ENCODE measurements around the gene DDX47. TPM values are rescaled to one million over a fixed set of nuclear protein-coding genes. Genes with fewer than 3 reads are reported as not detected.
"Not testable (repeated sequence)": the region's sequence is repeated elsewhere in the genome, so short reads cannot be mapped to it uniquely, and the experiment has no call there.

The DDX47 gene
- total RNA-seq, 2 experiments from 2014 or later: 56.8 to 57.8 TPM

DNA sequence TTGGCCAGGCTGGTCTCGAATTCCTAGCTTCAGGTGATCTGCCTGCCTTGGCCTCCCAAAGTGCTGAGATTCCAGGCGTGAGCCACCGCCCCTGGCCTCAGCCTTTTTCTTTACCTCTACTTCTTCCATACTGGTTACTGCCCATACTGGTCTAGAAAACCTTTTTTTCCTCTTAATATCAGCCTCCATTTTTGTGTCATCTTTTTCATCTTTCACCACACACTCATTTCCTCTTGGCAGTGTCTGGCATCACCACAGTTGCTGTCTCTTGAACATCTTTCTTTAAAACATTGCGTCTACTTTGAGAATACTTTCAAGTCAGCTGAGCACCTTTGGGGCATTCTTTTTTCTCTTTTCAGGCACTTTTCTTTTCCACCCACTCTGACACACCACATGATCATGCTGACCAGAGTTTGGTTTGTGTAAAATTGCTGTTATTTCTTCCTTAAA, 32.7 kb downstream of the DDX47 start:
- peaks cover 14% of the 10 kb centered on the region for H3K36me3 Mint-ChIP-seq (ENCODE audit: low read depth)
- H3K27ac Mint-ChIP-seq: peak overlapping the region; percentile 11
- H3K9me3 Mint-ChIP-seq (ENCODE audit: insufficient read depth): no peaks in the 10 kb centered on the region
- ATAC-seq (no peak), DNase-seq (no peak)
- no peak overlapping the region for H3K4me3 Mint-ChIP-seq
- no peaks in the 10 kb centered on the region for H3K27me3 Mint-ChIP-seq (ENCODE audit: low read depth)
- peaks cover 18% of the 10 kb centered on the region for H3K4me1 Mint-ChIP-seq (ENCODE audit: low read depth)
- CTCF ChIA-PET: interaction anchor here (0.7 to 2.6 kb wide), 2 partner anchors 8 to 9 kb away, joined by 3 to 8 read pairs; no protein-coding TSS in a partner anchor
- POLR2A ChIA-PET: interaction anchor here (1.0 kb wide), 1 partner anchor 120 kb away, joined by 3 read pairs; no protein-coding TSS in a partner anchor

DNA sequence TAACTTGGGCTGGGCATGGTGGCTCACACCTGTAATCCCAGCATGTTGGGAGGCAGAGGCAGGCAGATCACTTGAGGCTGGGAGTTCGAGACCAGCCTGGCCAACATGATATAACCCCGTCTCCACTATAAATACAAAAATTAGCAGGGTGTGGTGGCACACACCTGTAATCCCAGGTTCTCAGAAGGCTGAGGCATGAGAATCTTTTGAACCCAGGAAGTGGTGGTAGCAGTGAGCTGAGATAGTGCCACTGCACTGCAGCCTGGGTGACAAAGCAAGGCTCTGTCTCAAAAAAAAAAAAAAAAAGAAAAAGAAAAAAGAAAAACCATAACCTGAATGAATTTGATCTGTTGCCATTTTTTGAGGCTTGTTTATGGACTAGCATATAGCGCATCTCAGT, 33.6 kb downstream of the DDX47 start:
- peak overlapping the region; percentile 18 for H3K27ac Mint-ChIP-seq
- DNase-seq: peak; percentile 48
- not testable (repeated sequence) for ATAC-seq

DNA sequence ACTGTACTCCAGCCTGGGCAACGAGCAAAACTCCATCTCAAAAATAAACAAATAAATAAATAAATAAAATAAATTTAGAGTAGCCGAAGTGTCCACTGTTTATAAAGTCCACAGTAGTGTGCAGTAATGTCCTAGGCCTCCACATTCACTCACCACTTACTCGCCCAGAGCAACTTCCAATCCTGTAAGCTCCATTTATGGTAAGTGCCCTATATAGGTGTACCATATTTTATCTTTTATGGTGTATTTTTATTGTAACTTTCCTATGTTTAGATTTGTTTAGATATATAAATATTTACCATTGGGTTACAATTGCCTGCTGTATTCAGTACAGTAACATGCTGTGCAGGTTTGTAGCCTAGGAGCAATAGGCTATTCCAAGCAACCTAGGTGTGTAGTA, 40.3 kb downstream of the DDX47 start:
- DNase-seq: no peak
- Mint-ChIP-seq H3K4me1 (ENCODE audit: low read depth) (no peaks in the 10 kb centered on the region), H3K4me3 (no peak overlapping the region), H3K27me3 (ENCODE audit: low read depth) (no peaks in the 10 kb centered on the region), H3K36me3 (ENCODE audit: low read depth) (peaks cover 11% of the 10 kb centered on the region), H3K9me3 (ENCODE audit: insufficient read depth) (peaks cover 10% of the 10 kb centered on the region), H3K27ac (no peak overlapping the region)
- ChIA-PET CTCF (interaction anchor here (1.6 to 2.3 kb wide), 2 partner anchors 17 to 65 kb away, joined by 5 to 8 read pairs; no protein-coding TSS in a partner anchor), POLR2A (no interaction called here)
- no peak for ATAC-seq

More for the DNA sequence above, 33.6 kb downstream of the DDX47 start:
- Mint-ChIP-seq H3K4me1 (ENCODE audit: low read depth) (peaks cover 18% of the 10 kb centered on the region), H3K36me3 (ENCODE audit: low read depth) (peaks cover 18% of the 10 kb centered on the region)
- CTCF ChIA-PET: interaction anchor here (1.4 to 2.6 kb wide), 2 partner anchors 10 to 16 kb away, joined by 5 to 8 read pairs; no protein-coding TSS in a partner anchor
- POLR2A ChIA-PET: interaction anchor here (1.0 kb wide), 1 partner anchor 121 kb away, joined by 3 read pairs; no protein-coding TSS in a partner anchor
- not testable (repeated sequence) for H3K4me3 Mint-ChIP-seq; H3K9me3 Mint-ChIP-seq (ENCODE audit: insufficient read depth); H3K27me3 Mint-ChIP-seq (ENCODE audit: low read depth)

DNA sequence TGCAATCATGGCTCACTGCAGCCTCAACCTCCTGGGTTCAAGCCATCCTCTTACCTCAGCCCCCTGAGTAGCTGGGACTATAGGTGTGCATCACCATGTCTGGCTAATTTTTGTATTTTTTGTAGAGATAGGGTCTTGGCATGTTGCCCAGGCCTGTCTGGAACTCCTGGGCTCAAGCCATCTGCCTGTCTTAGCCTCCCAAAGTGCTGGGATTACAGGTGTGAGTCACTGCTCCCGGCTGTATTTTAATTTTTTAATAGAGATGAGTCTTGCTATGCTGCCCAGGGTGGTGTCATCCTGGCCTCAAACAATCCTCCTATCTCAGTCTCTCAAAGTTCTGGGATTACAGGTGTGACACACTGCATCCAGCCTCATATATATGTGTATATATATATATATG, 46.5 kb downstream of the DDX47 start:
- no peaks in the 10 kb centered on the region for H3K4me1 Mint-ChIP-seq (ENCODE audit: low read depth)
- POLR2A ChIA-PET: no interaction called here
- CTCF ChIA-PET: no interaction called here

DNA sequence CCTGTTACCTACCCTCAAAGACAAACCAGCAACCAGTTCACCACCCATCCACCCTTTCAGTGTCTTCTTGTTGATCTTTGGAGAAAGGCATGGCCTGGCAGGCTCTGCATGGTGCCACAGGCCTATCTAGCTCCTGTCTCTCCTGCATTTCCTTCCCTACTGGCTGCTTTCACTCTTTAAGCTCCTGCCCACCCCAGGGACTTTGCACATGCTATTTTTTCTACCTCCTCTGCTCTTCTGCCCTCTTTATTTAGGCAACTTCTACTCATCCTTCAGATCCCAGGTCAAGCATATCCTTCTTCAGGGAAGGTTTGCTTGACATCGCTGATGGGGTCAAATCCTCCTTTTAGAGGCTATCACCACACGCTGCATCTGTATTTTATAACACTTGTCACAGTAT, 51.1 kb downstream of the DDX47 start:
- ChIA-PET POLR2A (no interaction called here), CTCF (no interaction called here)
- H3K36me3 Mint-ChIP-seq (ENCODE audit: low read depth): peaks cover 1% of the 10 kb centered on the region
- H3K4me1 Mint-ChIP-seq (ENCODE audit: low read depth): no peaks in the 10 kb centered on the region
- ATAC-seq (no peak), DNase-seq (no peak)
- H3K27ac Mint-ChIP-seq: no peak overlapping the region
- no peaks in the 10 kb centered on the region for H3K9me3 Mint-ChIP-seq (ENCODE audit: insufficient read depth)
- H3K4me3 Mint-ChIP-seq: no peak overlapping the region
- H3K27me3 Mint-ChIP-seq (ENCODE audit: low read depth): no peaks in the 10 kb centered on the region

More for the DNA sequence above, 46.5 kb downstream of the DDX47 start:
- no peak overlapping the region for H3K4me3 Mint-ChIP-seq
- peaks cover 2% of the 10 kb centered on the region for H3K36me3 Mint-ChIP-seq (ENCODE audit: low read depth)
- no peaks in the 10 kb centered on the region for H3K9me3 Mint-ChIP-seq (ENCODE audit: insufficient read depth)
- no peak overlapping the region for H3K27ac Mint-ChIP-seq
- DNase-seq (no peak), ATAC-seq (no peak)
- H3K27me3 Mint-ChIP-seq (ENCODE audit: low read depth): no peaks in the 10 kb centered on the region

DNA sequence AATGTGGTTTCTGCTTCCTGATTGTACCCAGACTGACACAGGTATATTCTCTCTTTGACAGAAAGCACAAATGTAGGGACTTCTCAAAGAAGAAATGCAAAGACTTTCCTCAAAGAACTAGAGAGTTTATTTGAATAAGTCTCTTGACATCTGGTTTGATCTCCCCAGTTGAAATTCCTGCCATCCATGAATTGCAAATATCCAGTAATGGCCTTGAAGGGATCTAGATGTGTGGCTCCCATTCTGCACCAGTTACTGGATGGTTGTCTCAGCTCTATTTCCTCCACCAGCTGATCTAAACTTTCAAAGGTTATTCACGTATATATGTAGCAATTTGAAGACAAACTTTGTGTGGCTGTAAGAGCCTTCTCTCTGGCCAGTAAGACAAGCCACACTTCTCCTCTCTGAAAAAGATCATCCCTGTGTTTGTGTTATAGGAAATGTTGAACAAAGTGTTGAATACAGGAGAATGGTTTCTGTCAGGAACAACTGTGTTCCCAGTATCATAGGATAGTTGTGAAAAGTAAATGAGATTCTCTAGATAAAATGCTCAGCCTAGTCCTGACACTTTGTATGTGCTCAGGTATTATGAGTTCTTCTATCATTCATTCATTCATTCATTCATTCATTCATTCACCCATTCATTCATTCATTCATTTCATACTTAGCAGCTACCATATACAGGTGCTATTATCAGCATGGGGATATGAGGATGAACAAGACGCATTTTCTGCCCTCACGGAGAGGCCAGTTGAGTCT, 55.5 kb downstream of the DDX47 start:
- no peak overlapping the region for H3K4me3 Mint-ChIP-seq
- CTCF ChIA-PET: no interaction called here

DNA sequence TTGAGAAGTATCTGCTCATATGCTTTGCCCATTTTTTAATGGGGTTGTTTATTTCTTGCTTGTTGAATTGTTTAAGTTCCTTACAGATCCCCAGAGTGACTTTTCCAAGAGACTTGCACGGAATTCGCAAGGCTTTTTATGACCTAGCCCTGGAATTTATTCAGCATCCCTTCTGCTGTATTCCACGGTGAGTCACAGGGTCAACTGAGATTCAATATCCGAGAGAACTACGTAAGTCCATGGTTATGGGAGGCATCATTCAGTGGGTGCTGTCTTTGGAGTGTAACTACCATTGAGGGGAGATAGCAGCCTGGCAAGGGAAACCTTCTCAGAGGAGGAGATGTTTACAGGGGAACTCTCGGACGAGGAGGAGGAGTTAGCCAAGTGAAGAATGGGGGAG, 57.3 kb downstream of the DDX47 start:
- Mint-ChIP-seq H3K4me1 (ENCODE audit: low read depth) (no peaks in the 10 kb centered on the region), H3K36me3 (ENCODE audit: low read depth) (no peaks in the 10 kb centered on the region), H3K9me3 (ENCODE audit: insufficient read depth) (no peaks in the 10 kb centered on the region), H3K27me3 (ENCODE audit: low read depth) (no peaks in the 10 kb centered on the region), H3K27ac (no peak overlapping the region), H3K4me3 (no peak overlapping the region)
- ChIA-PET POLR2A (no interaction called here), CTCF (no interaction called here)
- ATAC-seq (no peak), DNase-seq (no peak)

More for the DNA sequence above, 55.5 kb downstream of the DDX47 start:
- POLR2A ChIA-PET: no interaction called here
- H3K27ac Mint-ChIP-seq: no peak overlapping the region
- H3K4me1 Mint-ChIP-seq (ENCODE audit: low read depth): no peaks in the 10 kb centered on the region
- DNase-seq (no peak), ATAC-seq (no peak)
- H3K36me3 Mint-ChIP-seq (ENCODE audit: low read depth): no peaks in the 10 kb centered on the region
- H3K27me3 Mint-ChIP-seq (ENCODE audit: low read depth): no peaks in the 10 kb centered on the region
- H3K9me3 Mint-ChIP-seq (ENCODE audit: insufficient read depth): no peaks in the 10 kb centered on the region

DNA sequence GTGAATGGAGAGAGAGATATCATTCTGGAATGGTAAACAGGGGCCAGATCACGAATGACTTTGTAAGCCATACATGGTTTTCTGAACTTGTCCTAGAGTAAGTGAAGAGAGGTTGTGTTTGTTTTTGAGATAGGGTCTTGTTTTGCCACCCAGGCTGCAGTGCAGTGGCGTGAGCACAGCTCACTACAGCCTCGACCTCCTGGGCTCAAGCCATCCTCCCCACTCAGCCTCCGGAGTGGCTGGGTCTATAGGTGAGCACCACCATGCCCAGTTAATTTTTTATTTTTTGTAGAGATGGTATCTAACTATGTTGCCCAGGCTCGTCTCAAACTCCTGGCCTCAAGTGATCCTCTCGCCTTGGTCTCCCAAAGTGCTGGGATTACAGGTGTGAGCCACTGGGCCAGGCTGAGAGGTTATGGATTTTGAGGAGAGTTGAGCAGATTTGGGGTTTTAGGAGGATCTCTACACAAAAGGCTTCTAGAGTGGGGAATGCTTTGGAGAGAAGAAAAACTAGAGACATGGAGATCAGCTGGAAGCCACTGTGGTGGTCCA, 58.5 kb downstream of the DDX47 start:
- Mint-ChIP-seq H3K4me3 (no peak overlapping the region), H3K9me3 (ENCODE audit: insufficient read depth) (no peaks in the 10 kb centered on the region), H3K27me3 (ENCODE audit: low read depth) (no peaks in the 10 kb centered on the region), H3K4me1 (ENCODE audit: low read depth) (no peaks in the 10 kb centered on the region), H3K27ac (no peak overlapping the region), H3K36me3 (ENCODE audit: low read depth) (no peaks in the 10 kb centered on the region)
- ChIA-PET CTCF (no interaction called here), POLR2A (no interaction called here)
- ATAC-seq: no peak
- DNase-seq: no peak

DNA sequence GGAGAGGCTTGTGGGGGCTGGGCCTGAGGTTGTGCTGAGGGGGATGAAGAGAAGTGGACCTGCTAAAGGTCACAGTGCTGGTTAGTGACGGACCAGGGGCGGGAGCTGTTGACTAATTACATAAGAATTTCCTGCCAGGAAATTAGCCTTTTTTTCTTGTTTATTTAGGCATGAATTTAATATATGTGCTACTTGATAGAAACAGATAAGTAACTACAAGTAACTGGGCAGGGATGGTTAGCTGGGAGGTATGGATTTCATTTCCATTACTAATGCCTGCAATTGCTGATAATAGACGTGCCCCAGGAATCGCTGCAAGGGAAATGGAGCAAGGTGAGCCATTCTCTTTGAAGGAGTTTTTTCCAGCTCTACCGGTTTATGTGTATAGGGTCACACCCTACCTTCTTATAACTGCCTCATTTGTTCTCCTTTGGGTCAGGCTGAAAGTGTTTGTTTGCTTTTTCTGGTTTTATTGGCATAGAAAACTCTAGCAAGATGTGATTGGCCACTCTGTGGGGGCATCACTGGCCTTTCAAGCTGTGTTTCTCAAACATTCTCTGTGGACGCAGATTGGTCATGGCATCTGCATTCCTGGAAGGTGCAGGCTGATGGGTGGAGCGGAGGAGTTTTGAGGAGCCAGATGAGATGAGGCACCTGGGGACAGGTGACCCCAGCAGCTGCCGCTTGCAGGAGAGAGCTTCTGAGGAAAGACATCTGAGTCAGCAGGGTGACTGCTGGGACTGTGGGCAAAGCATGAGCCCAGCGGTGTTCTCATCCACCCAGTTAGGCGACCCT, 59.2 kb downstream of the DDX47 start:
- Mint-ChIP-seq H3K27ac (no peak overlapping the region), H3K4me1 (ENCODE audit: low read depth) (no peaks in the 10 kb centered on the region), H3K27me3 (ENCODE audit: low read depth) (peaks cover 2% of the 10 kb centered on the region), H3K36me3 (ENCODE audit: low read depth) (no peaks in the 10 kb centered on the region), H3K4me3 (no peak overlapping the region), H3K9me3 (ENCODE audit: insufficient read depth) (no peaks in the 10 kb centered on the region)
- POLR2A ChIA-PET: no interaction called here
- CTCF ChIA-PET: no interaction called here
- ATAC-seq (no peak), DNase-seq (no peak)

DNA sequence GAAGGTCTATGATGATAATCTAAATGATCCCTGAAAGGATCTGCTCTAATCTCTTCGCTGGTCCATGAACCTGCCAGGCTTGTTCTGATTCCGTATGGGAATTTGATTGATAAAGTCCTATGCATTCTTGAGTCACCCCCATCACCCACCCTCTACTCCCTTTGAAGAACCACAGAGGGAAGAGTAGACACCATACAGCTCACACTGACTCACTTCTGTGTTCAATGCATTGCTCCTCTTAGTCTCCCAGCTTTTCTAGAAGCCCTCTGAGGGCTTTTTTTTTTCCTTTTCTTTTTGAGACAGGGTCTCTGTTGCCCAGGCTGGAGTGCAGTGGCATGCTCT, 59.8 kb downstream of the DDX47 start:
- Mint-ChIP-seq H3K9me3 (ENCODE audit: insufficient read depth) (no peaks in the 10 kb centered on the region), H3K4me1 (ENCODE audit: low read depth) (no peaks in the 10 kb centered on the region), H3K4me3 (no peak overlapping the region), H3K27ac (no peak overlapping the region), H3K36me3 (ENCODE audit: low read depth) (no peaks in the 10 kb centered on the region), H3K27me3 (ENCODE audit: low read depth) (peaks cover 6% of the 10 kb centered on the region)
- ChIA-PET CTCF (no interaction called here), POLR2A (no interaction called here)
- no peak for DNase-seq
- no peak for ATAC-seq

DNA sequence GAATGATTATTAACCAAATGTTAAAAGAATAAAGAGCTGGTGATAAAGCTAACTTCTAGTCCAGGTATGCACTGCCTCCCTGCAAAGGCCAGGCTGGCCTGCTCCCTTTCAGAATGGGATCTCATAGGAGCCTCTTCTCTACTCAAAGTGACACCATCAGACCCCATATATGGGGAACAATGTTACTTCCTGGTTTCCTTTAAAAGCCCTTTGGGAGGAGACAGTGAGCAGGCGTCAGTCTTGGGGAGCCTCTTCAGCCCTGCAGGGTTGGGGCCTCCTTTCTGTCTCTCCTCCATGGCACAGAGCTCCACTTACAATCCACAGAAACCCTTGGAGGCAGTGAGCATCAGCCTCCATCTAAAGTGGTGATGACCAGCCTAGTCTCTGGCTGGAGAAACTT, 60.9 kb downstream of the DDX47 start:
- CTCF ChIA-PET: interaction anchor here (1.2 kb wide), 1 partner anchor 37 kb away, joined by 3 read pairs; no protein-coding TSS in a partner anchor
- peaks cover 6% of the 10 kb centered on the region for H3K27me3 Mint-ChIP-seq (ENCODE audit: low read depth)
- H3K9me3 Mint-ChIP-seq (ENCODE audit: insufficient read depth): no peaks in the 10 kb centered on the region
- no peak for ATAC-seq
- no peak for DNase-seq
- H3K36me3 Mint-ChIP-seq (ENCODE audit: low read depth): no peaks in the 10 kb centered on the region
- POLR2A ChIA-PET: interaction anchor here (1.0 kb wide), 1 partner anchor 87 kb away, joined by 3 read pairs; no protein-coding TSS in a partner anchor
- no peak overlapping the region for H3K4me3 Mint-ChIP-seq
- no peak overlapping the region for H3K27ac Mint-ChIP-seq
- H3K4me1 Mint-ChIP-seq (ENCODE audit: low read depth): no peaks in the 10 kb centered on the region

DNA sequence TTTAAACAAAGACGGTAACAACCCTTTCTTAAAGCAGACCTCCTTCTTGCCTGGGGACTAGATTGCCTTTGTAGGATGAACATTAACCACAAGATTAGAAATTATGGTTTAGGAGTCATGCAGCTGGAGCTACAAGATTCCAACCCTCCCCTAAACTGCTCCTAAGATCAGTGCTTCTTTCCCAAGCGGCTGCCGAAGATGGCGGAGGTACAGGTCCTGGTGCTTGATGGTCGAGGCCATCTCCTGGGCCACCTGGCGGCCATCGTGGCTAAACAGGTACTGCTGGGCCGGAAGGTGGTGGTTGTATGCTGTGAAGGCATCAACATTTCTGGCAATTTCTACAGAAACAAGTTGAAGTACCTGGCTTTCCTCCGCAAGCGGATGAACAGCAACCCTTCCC, 62.2 kb downstream of the DDX47 start:
- H3K36me3 Mint-ChIP-seq (ENCODE audit: low read depth); POLR2A ChIA-PET; DNase-seq; H3K9me3 Mint-ChIP-seq (ENCODE audit: insufficient read depth); H3K4me1 Mint-ChIP-seq (ENCODE audit: low read depth); H3K27me3 Mint-ChIP-seq (ENCODE audit: low read depth); CTCF ChIA-PET; H3K27ac Mint-ChIP-seq; H3K4me3 Mint-ChIP-seq; ATAC-seq: not testable (repeated sequence)

Data from activated CD8-positive, alpha-beta T cell treated with anti-CD3 and anti-CD28 coated beads, Interleukin-2, amount 10 ng/mL, durations not matched to agents 7 days and 5 days (primary cell).